Esophagus muscularis mucosa (tissue), 4 donors: ENCODE measurements around the gene THSD1.

Experiments
- EP300 ChIP-seq: sonication (generic); formaldehyde crosslinking; IDR thresholded peaks from one replicate; pipeline ENCODE4 v1.6.1; 2017; ENCODE audit warnings: antibody characterized with exemption
- POLR2A ChIP-seq: fragments of 450-650 bp; IDR thresholded peaks from one replicate; pipeline ENCODE4 v1.6.1; 2017; ENCODE audit warnings: antibody characterized with exemption, moderate library complexity, mild to moderate bottlenecking, low read depth
- POLR2AphosphoS5 ChIP-seq, 2 donors: sonication (generic); formaldehyde crosslinking; IDR thresholded peaks; one replicate each; pipeline ENCODE4 v1.6.1; 2017; ENCODE audit warnings: antibody characterized with exemption in 2 of 2
- TF ChIP-seq, protein P1 (sequence below), 3 experiments: fragments of 200-600 bp in 2 of 3; fragments of 450-650 bp in 1 of 3; sonication (generic) in 2 of 3; IDR thresholded peaks; one replicate each; pipeline ENCODE4 v1.5.1; 2017 to 2019; ENCODE audit warnings: antibody characterized with exemption in 3 of 3, mild to moderate bottlenecking in 2 of 3, moderate library complexity in 1 of 3

DNA sequence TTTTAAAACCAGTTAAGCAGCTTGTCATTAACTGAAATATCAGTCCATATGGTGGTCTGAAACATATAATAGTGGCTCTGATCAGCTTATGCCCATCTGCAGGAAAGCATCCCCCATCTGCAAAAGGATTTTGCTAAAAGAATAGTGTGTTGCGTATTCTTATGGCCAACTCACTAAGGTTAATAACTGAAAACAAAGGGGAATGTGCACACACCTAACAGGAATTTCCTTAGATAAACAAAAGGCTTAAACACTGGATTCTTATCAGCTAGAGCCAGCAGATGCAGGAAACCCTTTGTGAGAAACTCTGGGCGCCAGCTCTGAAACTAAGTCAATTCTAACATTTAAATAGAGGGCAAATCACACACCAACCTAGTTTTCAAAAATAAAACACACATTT is 22.3 kb upstream of the THSD1 start:
- TF ChIP-seq, protein P1, sequence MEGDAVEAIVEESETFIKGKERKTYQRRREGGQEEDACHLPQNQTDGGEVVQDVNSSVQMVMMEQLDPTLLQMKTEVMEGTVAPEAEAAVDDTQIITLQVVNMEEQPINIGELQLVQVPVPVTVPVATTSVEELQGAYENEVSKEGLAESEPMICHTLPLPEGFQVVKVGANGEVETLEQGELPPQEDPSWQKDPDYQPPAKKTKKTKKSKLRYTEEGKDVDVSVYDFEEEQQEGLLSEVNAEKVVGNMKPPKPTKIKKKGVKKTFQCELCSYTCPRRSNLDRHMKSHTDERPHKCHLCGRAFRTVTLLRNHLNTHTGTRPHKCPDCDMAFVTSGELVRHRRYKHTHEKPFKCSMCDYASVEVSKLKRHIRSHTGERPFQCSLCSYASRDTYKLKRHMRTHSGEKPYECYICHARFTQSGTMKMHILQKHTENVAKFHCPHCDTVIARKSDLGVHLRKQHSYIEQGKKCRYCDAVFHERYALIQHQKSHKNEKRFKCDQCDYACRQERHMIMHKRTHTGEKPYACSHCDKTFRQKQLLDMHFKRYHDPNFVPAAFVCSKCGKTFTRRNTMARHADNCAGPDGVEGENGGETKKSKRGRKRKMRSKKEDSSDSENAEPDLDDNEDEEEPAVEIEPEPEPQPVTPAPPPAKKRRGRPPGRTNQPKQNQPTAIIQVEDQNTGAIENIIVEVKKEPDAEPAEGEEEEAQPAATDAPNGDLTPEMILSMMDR (IDR thresholded peaks at IDR 0.05), result no peak
- TF ChIP-seq POLR2AphosphoS5 (IDR thresholded peaks at IDR 0.05), result peak in 1 of 2 donors; percentile 20
- TF ChIP-seq POLR2A, result no peak
- no peak for TF ChIP-seq EP300
